ENCODE measurements around the gene RNH1. TPM values are rescaled to one million over a fixed set of nuclear protein-coding genes. Genes with fewer than 3 reads are reported as not detected.
"Not testable (repeated sequence)": the region's sequence is repeated elsewhere in the genome, so short reads cannot be mapped to it uniquely, and the experiment has no call there.

The RNH1 gene
- total RNA-seq, 2 donors from 2014 or later, result 88.9 to 95.3 TPM

GRCh38 chr11:520428-521176 is 13.6 kb upstream of the RNH1 start:
- Mint-ChIP-seq H3K9me3 (peaks cover 2% of the 10 kb centered on the region in 2 donors), H3K27ac (no peak overlapping the region), H3K4me3 (no peak overlapping the region), H3K27me3 (ENCODE audit: low read depth) (no peaks in the 10 kb centered on the region), H3K36me3 (ENCODE audit: insufficient read depth in 2 of 2) (peaks cover 1 to 8% of the 10 kb centered on the region in 2 donors), H3K4me1 (ENCODE audit: low read depth) (peaks cover 9% of the 10 kb centered on the region)
- DNase-seq, result peak in 1 of 2 donors; percentile 45
- peak; percentile 14 to 18 for ATAC-seq (replicated peaks in 1 of 2)

DNA sequence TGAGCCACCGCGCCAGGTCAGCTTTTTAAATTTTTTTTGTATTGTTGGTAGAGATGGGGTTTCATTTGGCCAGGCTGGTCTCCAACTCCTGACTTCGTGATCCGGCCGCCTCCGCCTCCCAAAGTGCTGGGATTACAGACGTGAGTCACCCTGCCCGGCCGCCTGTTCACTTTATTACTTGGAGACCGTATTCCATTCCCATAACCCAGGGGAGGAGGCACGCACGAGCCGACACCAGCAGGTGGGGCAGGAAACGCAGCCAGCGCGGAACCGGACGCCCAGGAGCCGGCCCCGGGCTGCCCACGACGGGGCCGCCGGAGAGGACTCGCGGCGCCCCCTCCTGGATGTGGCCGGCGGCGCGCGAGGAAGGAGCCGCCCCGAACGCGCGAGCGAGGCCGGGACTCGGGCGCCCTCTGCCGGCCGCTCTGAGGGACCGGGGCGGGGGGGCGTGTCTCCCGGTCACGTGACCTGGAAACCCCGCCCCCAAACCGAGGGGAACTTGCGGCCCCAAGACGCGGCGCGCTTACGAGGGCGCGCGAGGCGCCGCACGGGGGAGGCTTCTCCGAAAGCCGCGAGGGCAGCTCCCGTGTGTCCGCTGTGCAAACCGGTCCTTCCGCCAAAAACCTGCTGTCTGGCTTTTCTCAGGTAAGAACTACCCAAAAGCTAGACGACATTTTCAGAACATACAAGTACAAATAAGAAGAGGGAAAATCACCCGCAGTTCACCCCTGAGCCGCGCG is 11.6 kb upstream of the RNH1 start:
- peak; percentile 87 to 93 for DNase-seq
- Mint-ChIP-seq H3K27me3 (ENCODE audit: low read depth) (no peaks in the 10 kb centered on the region), H3K4me1 (ENCODE audit: low read depth) (peaks cover 9% of the 10 kb centered on the region), H3K36me3 (ENCODE audit: insufficient read depth in 2 of 2) (peaks cover 1 to 10% of the 10 kb centered on the region in 2 donors), H3K9me3 (peaks cover 2% of the 10 kb centered on the region in 2 donors), H3K27ac (no peak overlapping the region), H3K4me3 (peak overlapping the region; percentile 81 to 93)
- ATAC-seq (replicated peaks in 1 of 2), result peak; percentile 91

GRCh38 chr11:516918-517685 is 10.1 kb upstream of the RNH1 start:
- not testable (repeated sequence) for ATAC-seq (replicated peaks in 1 of 2); DNase-seq; H3K27me3 Mint-ChIP-seq (ENCODE audit: low read depth); H3K4me3 Mint-ChIP-seq; H3K27ac Mint-ChIP-seq; H3K9me3 Mint-ChIP-seq; H3K36me3 Mint-ChIP-seq (ENCODE audit: insufficient read depth in 2 of 2)
- H3K4me1 Mint-ChIP-seq (ENCODE audit: low read depth), result peaks cover 15% of the 10 kb centered on the region

DNA sequence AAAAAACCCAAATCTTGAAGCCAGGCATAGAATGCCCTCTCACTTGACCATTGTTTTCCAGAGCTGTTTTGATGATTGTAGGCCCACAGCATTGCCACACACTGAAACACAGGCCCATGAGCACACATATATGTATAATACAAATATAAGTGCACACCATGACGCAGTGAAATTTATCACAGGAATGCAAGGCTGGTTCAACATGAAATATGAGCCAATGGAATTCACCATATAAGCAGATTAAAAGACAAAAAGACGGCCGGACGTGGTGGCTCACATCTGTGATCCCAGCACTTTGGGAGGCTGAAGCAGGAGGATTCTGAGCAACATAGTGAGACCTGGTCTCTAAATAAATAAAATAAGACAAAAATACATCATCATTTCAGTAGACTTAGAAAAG is 9.4 kb upstream of the RNH1 start:
- no peaks in the 10 kb centered on the region for H3K27me3 Mint-ChIP-seq (ENCODE audit: low read depth)
- no peak overlapping the region for H3K27ac Mint-ChIP-seq
- peaks cover 2% of the 10 kb centered on the region in 2 donors for H3K9me3 Mint-ChIP-seq
- H3K4me1 Mint-ChIP-seq (ENCODE audit: low read depth), result peaks cover 15% of the 10 kb centered on the region
- H3K4me3 Mint-ChIP-seq, result no peak overlapping the region
- DNase-seq (no peak), ATAC-seq (replicated peaks in 1 of 2) (no peak)
- peaks cover 1 to 10% of the 10 kb centered on the region in 2 donors for H3K36me3 Mint-ChIP-seq (ENCODE audit: insufficient read depth in 2 of 2)

DNA sequence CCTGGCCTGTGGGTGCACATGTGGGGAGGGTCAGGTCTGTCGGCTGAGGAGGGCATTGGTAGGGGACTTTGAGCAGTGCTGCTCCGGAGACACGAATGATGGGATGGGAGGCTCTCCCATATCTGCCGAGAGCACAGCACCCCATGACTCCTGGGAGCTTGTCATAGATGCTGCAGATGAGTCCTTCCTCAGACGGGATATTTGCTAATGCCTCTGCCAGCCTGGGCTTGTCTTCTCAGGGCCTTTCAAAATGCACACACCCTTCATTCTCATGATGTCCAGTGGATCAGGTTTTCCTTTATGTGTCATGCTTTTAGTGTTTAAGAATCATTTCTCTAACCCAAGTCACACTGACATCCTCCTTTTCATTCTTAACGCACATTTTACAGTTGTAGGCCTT is 8.1 kb upstream of the RNH1 start:
- peaks cover 1 to 10% of the 10 kb centered on the region in 2 donors for H3K36me3 Mint-ChIP-seq (ENCODE audit: insufficient read depth in 2 of 2)
- no peak for ATAC-seq (replicated peaks in 1 of 2)
- H3K27me3 Mint-ChIP-seq (ENCODE audit: low read depth), result no peaks in the 10 kb centered on the region
- peaks cover 2% of the 10 kb centered on the region in 2 donors for H3K9me3 Mint-ChIP-seq
- peaks cover 15% of the 10 kb centered on the region for H3K4me1 Mint-ChIP-seq (ENCODE audit: low read depth)
- no peak for DNase-seq
- no peak overlapping the region for H3K4me3 Mint-ChIP-seq
- H3K27ac Mint-ChIP-seq, result no peak overlapping the region

DNA sequence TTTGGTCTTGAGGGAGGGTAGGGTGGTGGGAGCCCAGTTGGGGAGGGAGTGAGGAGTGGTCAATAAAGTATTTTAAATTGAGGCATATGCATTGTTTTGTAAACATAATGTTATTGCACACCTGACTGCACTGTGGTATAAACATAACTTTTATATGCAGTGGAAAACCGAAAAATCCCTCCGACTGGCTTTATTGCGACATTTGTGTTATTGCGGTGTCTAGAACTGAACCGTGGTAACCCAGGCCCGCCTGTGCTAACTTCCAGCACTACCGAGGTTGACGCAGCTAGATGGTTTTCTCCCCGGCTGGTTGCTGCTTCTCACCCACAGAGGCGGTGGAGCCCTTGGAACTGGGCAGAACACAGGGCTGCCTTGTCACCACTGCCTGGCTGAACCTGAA is 7.6 kb upstream of the RNH1 start:
- peaks cover 3 to 14% of the 10 kb centered on the region in 2 donors for H3K36me3 Mint-ChIP-seq (ENCODE audit: insufficient read depth in 2 of 2)

DNA sequence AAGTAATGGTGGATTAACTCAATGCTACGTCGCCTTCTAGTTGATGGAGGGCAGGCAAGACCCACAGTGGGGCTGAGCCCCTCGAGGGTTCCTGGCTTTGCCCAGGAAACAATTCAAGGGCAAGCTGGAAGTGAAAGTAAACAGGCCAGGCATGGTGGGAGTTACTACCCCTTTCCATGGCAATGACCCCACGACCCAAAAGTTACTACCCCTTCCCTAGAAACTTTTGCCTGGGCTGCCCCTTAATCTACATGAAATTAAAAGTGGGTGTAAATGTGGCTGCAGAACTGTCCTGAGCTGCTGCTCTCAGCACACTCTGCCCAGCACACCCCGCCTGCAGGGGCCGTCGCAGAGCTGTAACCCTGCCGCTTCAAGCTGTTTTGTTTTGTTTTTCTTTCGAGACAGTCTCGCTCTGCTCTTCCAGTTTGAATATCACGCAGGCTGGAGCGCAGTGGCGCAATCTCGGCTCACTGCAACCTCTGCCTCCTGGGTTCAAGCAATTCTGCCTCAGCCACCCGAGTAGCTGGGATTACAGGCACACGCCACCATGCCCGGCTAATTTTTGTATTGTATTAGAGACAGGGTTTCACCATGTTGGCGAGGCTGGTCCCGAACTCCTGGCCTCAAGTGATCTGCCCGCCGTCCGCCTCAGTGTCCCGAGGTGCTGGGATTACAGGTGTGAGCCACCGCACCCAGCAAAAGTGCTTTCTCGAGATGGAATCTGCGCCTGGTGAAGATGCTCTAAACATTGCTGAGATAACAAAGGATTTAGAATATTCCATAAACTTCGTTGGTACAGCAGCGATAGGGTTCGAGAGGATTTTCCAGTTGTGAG is 5.9 kb upstream of the RNH1 start:
- H3K27me3 Mint-ChIP-seq (ENCODE audit: low read depth), result no peaks in the 10 kb centered on the region
- no peak overlapping the region for H3K4me3 Mint-ChIP-seq
- peaks cover 2% of the 10 kb centered on the region in 2 donors for H3K9me3 Mint-ChIP-seq
- peak overlapping the region; percentile 11 for H3K27ac Mint-ChIP-seq
- peaks cover 3 to 12% of the 10 kb centered on the region in 2 donors for H3K36me3 Mint-ChIP-seq (ENCODE audit: insufficient read depth in 2 of 2)
- H3K4me1 Mint-ChIP-seq (ENCODE audit: low read depth), result peaks cover 10% of the 10 kb centered on the region
- no peak for DNase-seq
- ATAC-seq (replicated peaks in 1 of 2), result no peak

More for the DNA sequence above, 7.6 kb upstream of the RNH1 start:
- DNase-seq (no peak), ATAC-seq (replicated peaks in 1 of 2) (no peak)
- H3K27ac Mint-ChIP-seq, result no peak overlapping the region
- H3K4me1 Mint-ChIP-seq (ENCODE audit: low read depth), result peaks cover 15% of the 10 kb centered on the region
- no peaks in the 10 kb centered on the region for H3K27me3 Mint-ChIP-seq (ENCODE audit: low read depth)
- peaks cover 2% of the 10 kb centered on the region in 2 donors for H3K9me3 Mint-ChIP-seq
- H3K4me3 Mint-ChIP-seq, result no peak overlapping the region

GRCh38 chr11:508956-509355 is 1.9 kb upstream of the RNH1 start:
- peaks cover 2 to 4% of the 10 kb centered on the region in 2 donors for H3K36me3 Mint-ChIP-seq (ENCODE audit: insufficient read depth in 2 of 2)
- peaks cover 25% of the 10 kb centered on the region for H3K4me1 Mint-ChIP-seq (ENCODE audit: low read depth)
- no peak overlapping the region for H3K27ac Mint-ChIP-seq
- no peaks in the 10 kb centered on the region for H3K27me3 Mint-ChIP-seq (ENCODE audit: low read depth)
- no peak for DNase-seq
- H3K4me3 Mint-ChIP-seq, result peak overlapping the region in 1 of 2 donors; percentile 24
- ATAC-seq (replicated peaks in 1 of 2), result no peak
- no peaks in the 10 kb centered on the region for H3K9me3 Mint-ChIP-seq

GRCh38 chr11:507727-508515 is 879 bp upstream of the RNH1 start:
- no peak for ATAC-seq (replicated peaks in 1 of 2)
- no peak for DNase-seq

DNA sequence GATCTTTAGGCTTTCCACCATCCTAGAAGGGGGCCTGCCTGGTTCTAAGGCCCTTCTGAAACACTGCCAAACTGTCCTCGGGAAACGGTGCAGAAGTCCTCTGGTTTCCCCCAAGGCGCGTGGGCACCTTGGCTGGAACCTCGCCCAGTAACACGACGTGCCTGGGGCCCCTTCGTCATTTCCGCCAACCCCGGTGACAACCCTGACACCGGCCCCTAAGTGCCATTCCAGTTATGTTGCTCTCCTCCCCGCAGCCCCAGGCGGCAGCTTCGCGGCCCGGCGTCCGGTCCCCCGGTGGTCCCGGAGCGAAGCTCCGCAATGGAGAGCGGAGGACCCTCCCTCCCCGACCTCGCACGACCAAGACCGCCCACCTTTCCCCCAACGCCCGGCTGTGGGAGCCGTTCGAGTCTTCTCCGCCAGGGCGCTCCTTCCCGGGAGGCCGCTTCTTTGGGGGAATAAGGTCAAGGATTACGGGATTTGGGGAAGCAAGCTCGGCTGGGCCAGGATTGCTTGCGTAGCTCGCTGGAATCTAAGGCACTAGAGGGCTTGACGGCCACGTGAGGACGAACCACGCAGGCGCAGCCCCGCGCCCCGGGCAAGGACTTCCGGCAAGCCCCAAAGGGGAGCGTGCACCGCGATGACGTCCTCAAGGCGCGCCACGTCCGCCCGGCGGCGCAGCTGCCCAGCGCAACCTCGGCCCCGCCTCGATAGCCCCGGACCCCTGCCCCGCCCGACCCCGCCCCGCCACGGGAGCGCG is 626 bp downstream of the RNH1 start:
- Mint-ChIP-seq H3K4me3 (peak overlapping the region; percentile 97), H3K9me3 (no peaks in the 10 kb centered on the region), H3K27me3 (ENCODE audit: low read depth) (no peaks in the 10 kb centered on the region), H3K36me3 (ENCODE audit: insufficient read depth in 2 of 2) (peaks cover 2 to 5% of the 10 kb centered on the region in 2 donors), H3K4me1 (ENCODE audit: low read depth) (peaks cover 29% of the 10 kb centered on the region), H3K27ac (peak overlapping the region; percentile 98)
- ATAC-seq (replicated peaks in 1 of 2), result peak; percentile 83
- DNase-seq, result peak; percentile 98 to 99

More at GRCh38 chr11:507727-508515, 879 bp upstream of the RNH1 start:
- Mint-ChIP-seq H3K27me3 (ENCODE audit: low read depth) (no peaks in the 10 kb centered on the region), H3K4me3 (peak overlapping the region; percentile 97), H3K4me1 (ENCODE audit: low read depth) (peaks cover 35% of the 10 kb centered on the region), H3K9me3 (no peaks in the 10 kb centered on the region), H3K27ac (no peak overlapping the region), H3K36me3 (ENCODE audit: insufficient read depth in 2 of 2) (peaks cover 2 to 4% of the 10 kb centered on the region in 2 donors)

GRCh38 chr11:504994-505344 is 2.1 kb downstream of the RNH1 start:
- Mint-ChIP-seq H3K9me3 (no peaks in the 10 kb centered on the region), H3K36me3 (ENCODE audit: insufficient read depth in 2 of 2) (peaks cover 2 to 8% of the 10 kb centered on the region in 2 donors), H3K4me1 (ENCODE audit: low read depth) (peaks cover 29% of the 10 kb centered on the region), H3K27ac (no peak overlapping the region), H3K27me3 (ENCODE audit: low read depth) (no peaks in the 10 kb centered on the region), H3K4me3 (peak overlapping the region; percentile 97)
- ATAC-seq (replicated peaks in 1 of 2) (no peak), DNase-seq (no peak)

Data from activated T-cell treated with anti-CD3 and anti-CD28 coated beads, Interleukin-2, amount 50 U/mL, for 72 hours (primary cell).